Cardiac muscle cell (in vitro differentiated cells and primary cell): ENCODE results near the gene ARHGAP44. TPM values are rescaled to one million over a fixed set of nuclear protein-coding genes. Genes with fewer than 3 reads are reported as not detected.

Experiments
- DNase-seq, 2 donors: peaks; one replicate each; pipeline versions ENCODE4 v3.0.0 to v3.0.0-alpha.2; 2010 to 2017; ENCODE audit warnings: low read depth in 1 of 2, low spot score in 1 of 2
- H3K27ac ChIP-seq: fragments of 200-600 bp; sonication (generic); 2 replicates; pipeline ENCODE4 v1.5.1; 2016
- H3K27me3 ChIP-seq: fragments of 200-600 bp; sonication (generic); 2 replicates; pipeline ENCODE4 v1.6.0; 2016; ENCODE audit warnings: control low read depth
- H3K36me3 ChIP-seq: fragments of 200-600 bp; sonication (generic); 2 replicates; pipeline ENCODE4 v1.5.1; 2016; ENCODE audit warnings: control low read depth
- H3K4me1 ChIP-seq: fragments of 200-600 bp; sonication (generic); 2 replicates; pipeline ENCODE4 v1.8.1; 2017; ENCODE audit warnings: low read depth, mild to moderate bottlenecking, mixed run types
- H3K4me3 ChIP-seq: fragments of 200-600 bp; sonication (generic); 2 replicates; pipeline ENCODE4 v1.5.1; 2016; ENCODE audit warnings: mild to moderate bottlenecking
- H3K9me3 ChIP-seq: fragments of 200-600 bp; sonication (generic); 2 replicates; pipeline ENCODE4 v1.5.1; 2017; ENCODE audit warnings: low read depth, mild to moderate bottlenecking, control low read depth
- polyA plus RNA-seq: library from polyadenylated mRNA; unstranded; fragments of >200 nt; fragmentation: Nextera tagmentation; extraction: Ambion mirVana; gene quantifications from 2 replicates; pipeline ENCODE4 v1.2.1, GENCODE V29; 2016
- total RNA-seq: library from RNA; depleted of rRNA; stranded (reverse); fragments of >200 nt; gene quantifications from 2 replicates; pipeline ENCODE4 v1.2.3, GENCODE V29; 2016
- TF ChIP-seq, protein P1 (sequence below): IDR thresholded peaks from 2 replicates; pipeline ENCODE4 v1.5.1; 2012; ENCODE audit warnings: low read depth, mild to moderate bottlenecking, low read length

ARHGAP44 gene
- total and polyA plus RNA-seq, 2 experiments from 2014 or later = 10.2 to 13.5 TPM

DNA sequence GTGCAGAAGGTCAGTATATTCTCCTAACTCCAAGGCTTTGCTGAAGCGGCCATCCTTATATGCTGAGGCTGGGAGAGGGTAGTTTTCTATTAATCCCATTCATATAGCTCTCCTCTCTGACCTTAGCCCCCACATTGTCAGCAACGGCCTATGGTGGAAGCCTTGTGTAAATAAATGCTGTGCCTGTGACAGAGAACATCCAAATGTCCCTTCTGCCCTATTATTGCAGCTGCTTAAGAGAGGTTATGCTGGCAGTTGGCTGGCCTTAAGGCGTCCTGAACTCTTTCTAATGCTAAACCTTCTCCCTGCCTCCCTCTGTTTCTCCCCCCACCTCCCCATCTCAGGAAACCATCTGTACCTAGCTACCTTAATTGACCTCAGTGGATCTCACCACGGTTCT, 53.6 kb downstream of the ARHGAP44 start:
- Histone ChIP-seq H3K4me1 (no peaks in the 10 kb centered on the region), H3K27me3 (no peaks in the 10 kb centered on the region), H3K36me3 (no peaks in the 10 kb centered on the region), H3K27ac (no peak overlapping the region), H3K9me3 (no peaks in the 10 kb centered on the region), H3K4me3 (no peak overlapping the region)
- TF ChIP-seq, protein P1, sequence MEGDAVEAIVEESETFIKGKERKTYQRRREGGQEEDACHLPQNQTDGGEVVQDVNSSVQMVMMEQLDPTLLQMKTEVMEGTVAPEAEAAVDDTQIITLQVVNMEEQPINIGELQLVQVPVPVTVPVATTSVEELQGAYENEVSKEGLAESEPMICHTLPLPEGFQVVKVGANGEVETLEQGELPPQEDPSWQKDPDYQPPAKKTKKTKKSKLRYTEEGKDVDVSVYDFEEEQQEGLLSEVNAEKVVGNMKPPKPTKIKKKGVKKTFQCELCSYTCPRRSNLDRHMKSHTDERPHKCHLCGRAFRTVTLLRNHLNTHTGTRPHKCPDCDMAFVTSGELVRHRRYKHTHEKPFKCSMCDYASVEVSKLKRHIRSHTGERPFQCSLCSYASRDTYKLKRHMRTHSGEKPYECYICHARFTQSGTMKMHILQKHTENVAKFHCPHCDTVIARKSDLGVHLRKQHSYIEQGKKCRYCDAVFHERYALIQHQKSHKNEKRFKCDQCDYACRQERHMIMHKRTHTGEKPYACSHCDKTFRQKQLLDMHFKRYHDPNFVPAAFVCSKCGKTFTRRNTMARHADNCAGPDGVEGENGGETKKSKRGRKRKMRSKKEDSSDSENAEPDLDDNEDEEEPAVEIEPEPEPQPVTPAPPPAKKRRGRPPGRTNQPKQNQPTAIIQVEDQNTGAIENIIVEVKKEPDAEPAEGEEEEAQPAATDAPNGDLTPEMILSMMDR = no peak
- no peak for DNase-seq

GRCh38 chr17:12850996-12851395, 61.7 kb downstream of the ARHGAP44 start:
- no peak overlapping the region for H3K4me3 ChIP-seq
- H3K4me1 ChIP-seq = no peaks in the 10 kb centered on the region
- no peak for DNase-seq
- TF ChIP-seq, protein P1 = no peak
- H3K27ac ChIP-seq = no peak overlapping the region
- no peaks in the 10 kb centered on the region for H3K27me3 ChIP-seq
- H3K36me3 ChIP-seq = no peaks in the 10 kb centered on the region
- H3K9me3 ChIP-seq = no peaks in the 10 kb centered on the region

GRCh38 chr17:12851901-12852435, 62.7 kb downstream of the ARHGAP44 start:
- TF ChIP-seq, protein P1 = no peak
- Histone ChIP-seq H3K4me3 (no peak overlapping the region), H3K36me3 (no peaks in the 10 kb centered on the region), H3K27me3 (no peaks in the 10 kb centered on the region), H3K4me1 (no peaks in the 10 kb centered on the region), H3K9me3 (no peaks in the 10 kb centered on the region), H3K27ac (no peak overlapping the region)
- no peak for DNase-seq

DNA sequence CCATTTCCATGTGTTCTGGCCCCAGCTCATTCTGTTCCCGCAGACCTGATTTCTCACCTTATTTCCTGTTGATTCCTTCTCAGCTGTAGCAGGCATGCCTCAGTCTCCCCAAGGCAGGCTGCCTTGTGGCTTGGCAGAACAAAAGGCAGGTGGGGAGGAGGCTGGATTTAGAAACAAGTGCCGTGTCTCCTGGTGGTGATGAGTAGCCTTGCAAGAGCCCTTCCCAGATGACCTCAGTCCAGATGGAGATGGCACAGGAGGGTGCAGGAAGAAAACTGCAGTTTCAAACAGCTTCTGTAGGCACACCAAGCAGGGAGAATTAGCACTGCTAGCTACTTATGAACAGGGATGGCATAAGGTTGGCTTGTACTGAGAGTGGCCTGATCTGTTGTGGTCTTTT, 64.6 kb downstream of the ARHGAP44 start:
- H3K36me3 ChIP-seq = no peaks in the 10 kb centered on the region
- no peaks in the 10 kb centered on the region for H3K27me3 ChIP-seq
- no peak overlapping the region for H3K4me3 ChIP-seq
- H3K4me1 ChIP-seq = no peaks in the 10 kb centered on the region
- H3K9me3 ChIP-seq = no peaks in the 10 kb centered on the region
- H3K27ac ChIP-seq = no peak overlapping the region
- DNase-seq = no peak
- TF ChIP-seq, protein P1 = no peak

GRCh38 chr17:12856416-12856815, 67.1 kb downstream of the ARHGAP44 start:
- TF ChIP-seq, protein P1 = no peak
- H3K4me1 ChIP-seq = no peaks in the 10 kb centered on the region
- DNase-seq = peak in 1 of 2 donors; percentile 19

DNA sequence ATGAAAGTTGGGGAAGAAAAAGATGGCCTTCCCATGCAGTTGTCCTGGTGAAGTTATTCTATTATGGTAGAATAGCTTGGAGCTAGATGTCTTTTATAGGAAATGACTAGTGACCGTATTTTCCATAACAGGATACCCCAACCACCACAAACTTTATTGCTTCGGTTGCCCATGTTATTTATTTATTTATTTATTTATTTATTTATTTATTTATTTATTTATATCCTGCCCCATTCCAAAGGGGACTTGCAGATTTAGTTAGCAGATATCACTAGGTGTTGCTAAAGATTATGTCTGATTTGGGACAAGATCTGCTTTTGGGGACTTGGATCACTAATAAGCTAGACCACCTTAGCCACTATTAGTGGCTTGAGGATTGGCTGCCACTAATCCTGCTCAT, 68.3 kb downstream of the ARHGAP44 start:
- no peaks in the 10 kb centered on the region for H3K9me3 ChIP-seq
- H3K4me1 ChIP-seq = no peaks in the 10 kb centered on the region
- no peaks in the 10 kb centered on the region for H3K36me3 ChIP-seq
- TF ChIP-seq, protein P1 = no peak
- H3K27ac ChIP-seq = no peak overlapping the region
- H3K4me3 ChIP-seq = no peak overlapping the region
- DNase-seq = no peak
- H3K27me3 ChIP-seq = no peaks in the 10 kb centered on the region

More at GRCh38 chr17:12856416-12856815, 67.1 kb downstream of the ARHGAP44 start:
- no peak overlapping the region for H3K4me3 ChIP-seq
- no peak overlapping the region for H3K27ac ChIP-seq
- H3K9me3 ChIP-seq = no peaks in the 10 kb centered on the region
- no peaks in the 10 kb centered on the region for H3K27me3 ChIP-seq
- no peaks in the 10 kb centered on the region for H3K36me3 ChIP-seq
